Measurements from ENCODE around the gene DEXI. TPM values are rescaled to one million over a fixed set of nuclear protein-coding genes. Genes with fewer than 3 reads are reported as not detected.

Gene DEXI
- total and polyA plus RNA-seq, 4 donors = 19.5 to 35.5 (median 28.0) TPM

DNA sequence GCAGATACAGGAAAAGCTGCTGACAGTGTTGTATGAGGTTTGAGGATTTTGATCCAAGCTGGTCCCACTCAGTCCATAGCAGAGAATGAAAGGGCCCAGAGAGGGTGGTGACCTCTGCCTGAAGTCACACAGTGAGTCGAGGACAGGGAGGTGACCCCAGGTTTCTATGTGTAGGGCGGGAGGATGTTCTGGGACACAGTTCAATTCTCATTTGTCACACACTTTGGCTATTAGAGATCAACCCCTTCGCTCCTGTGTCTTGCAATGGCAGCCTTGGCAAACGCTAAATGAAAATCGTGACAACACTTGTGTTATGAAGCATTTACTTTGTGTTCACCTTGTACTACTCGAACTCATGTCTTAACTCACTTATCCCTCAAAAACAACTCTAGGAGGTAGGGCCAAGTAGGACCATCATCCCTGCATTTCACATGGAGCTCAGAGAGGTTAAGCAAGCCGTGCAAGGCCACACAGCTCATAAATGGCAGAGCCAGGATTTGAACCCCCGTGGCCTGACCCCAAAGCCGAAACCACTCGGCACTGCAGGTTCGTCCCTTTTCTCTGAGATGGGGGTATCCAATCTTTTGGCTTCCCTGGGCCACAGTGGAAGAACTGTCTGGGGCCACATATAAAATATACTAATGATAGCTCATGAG is 10.2 kb downstream of the DEXI start:
- ATAC-seq (ENCODE audit: insufficient read depth, low FRiP score) = no peak
- TF ChIP-seq, protein P1, sequence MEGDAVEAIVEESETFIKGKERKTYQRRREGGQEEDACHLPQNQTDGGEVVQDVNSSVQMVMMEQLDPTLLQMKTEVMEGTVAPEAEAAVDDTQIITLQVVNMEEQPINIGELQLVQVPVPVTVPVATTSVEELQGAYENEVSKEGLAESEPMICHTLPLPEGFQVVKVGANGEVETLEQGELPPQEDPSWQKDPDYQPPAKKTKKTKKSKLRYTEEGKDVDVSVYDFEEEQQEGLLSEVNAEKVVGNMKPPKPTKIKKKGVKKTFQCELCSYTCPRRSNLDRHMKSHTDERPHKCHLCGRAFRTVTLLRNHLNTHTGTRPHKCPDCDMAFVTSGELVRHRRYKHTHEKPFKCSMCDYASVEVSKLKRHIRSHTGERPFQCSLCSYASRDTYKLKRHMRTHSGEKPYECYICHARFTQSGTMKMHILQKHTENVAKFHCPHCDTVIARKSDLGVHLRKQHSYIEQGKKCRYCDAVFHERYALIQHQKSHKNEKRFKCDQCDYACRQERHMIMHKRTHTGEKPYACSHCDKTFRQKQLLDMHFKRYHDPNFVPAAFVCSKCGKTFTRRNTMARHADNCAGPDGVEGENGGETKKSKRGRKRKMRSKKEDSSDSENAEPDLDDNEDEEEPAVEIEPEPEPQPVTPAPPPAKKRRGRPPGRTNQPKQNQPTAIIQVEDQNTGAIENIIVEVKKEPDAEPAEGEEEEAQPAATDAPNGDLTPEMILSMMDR (IDR thresholded peaks at IDR 0.05; ENCODE audit: control extremely low read depth, extremely low read depth) = no peak
- H3K27me3 ChIP-seq (ENCODE audit: control insufficient read depth in 3 of 3, insufficient read depth in 3 of 3, low read length in 2 of 3) = no peaks in the 10 kb centered on the region
- H3K4me3 ChIP-seq = no peak overlapping the region
- peaks cover 8 to 16% (median 13%) of the 10 kb centered on the region in 4 donors for H3K36me3 ChIP-seq (ENCODE audit: control insufficient read depth in 4 of 4, insufficient read depth in 4 of 4, low read length in 4 of 4)
- WGBS, 2 donors = 94 to 97% methylated on average over 11 of the region's 11 CpGs
- H3K9ac ChIP-seq (ENCODE audit: insufficient read depth in 1 of 2, low read length in 2 of 2) = no peak overlapping the region
- no peak overlapping the region for H3K27ac ChIP-seq (ENCODE audit: low read depth in 1 of 2, low read length in 1 of 2)
- no peaks in the 10 kb centered on the region for H3K9me3 ChIP-seq (ENCODE audit: control insufficient read depth in 4 of 4, insufficient read depth in 3 of 4, low read length in 3 of 4)
- no peak for DNase-seq
- H3K4me1 ChIP-seq (ENCODE audit: control insufficient read depth in 5 of 5, insufficient read depth in 5 of 5, low read length in 5 of 5) = peaks cover 15 to 25% (median 21%) of the 10 kb centered on the region in 5 donors

DNA sequence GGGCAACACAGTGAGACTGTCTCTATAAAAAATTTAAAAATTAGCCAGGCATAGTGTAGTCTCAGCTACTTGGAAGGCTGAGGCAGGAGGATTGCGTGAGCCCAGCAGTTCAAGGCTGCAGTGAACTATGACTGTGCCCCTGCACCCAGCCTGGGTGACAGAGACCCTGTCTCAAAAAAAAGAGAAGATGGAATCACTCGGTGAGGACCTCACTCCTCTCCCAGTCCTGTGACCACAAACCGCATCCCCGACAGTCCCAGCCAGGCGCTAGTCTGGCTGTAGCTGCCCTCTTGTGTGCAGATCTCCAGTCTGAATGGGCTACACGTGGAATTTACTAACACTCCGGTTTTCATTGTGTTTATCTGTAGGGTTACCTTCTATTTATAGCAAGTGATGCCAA is 11.1 kb downstream of the DEXI start:
- peaks cover 12 to 17% (median 16%) of the 10 kb centered on the region in 4 donors for H3K36me3 ChIP-seq (ENCODE audit: control insufficient read depth in 4 of 4, insufficient read depth in 4 of 4, low read length in 4 of 4)
- no peak overlapping the region for H3K27ac ChIP-seq (ENCODE audit: low read depth in 1 of 2, low read length in 1 of 2)
- TF ChIP-seq, protein P1 (IDR thresholded peaks at IDR 0.05; ENCODE audit: control extremely low read depth, extremely low read depth) = no peak
- no peak overlapping the region for H3K9ac ChIP-seq (ENCODE audit: insufficient read depth in 1 of 2, low read length in 2 of 2)
- H3K27me3 ChIP-seq (ENCODE audit: control insufficient read depth in 3 of 3, insufficient read depth in 3 of 3, low read length in 2 of 3) = no peaks in the 10 kb centered on the region
- 44 to 62% methylated on average over 7 of the region's 7 CpGs for WGBS, 2 donors
- H3K4me1 ChIP-seq (ENCODE audit: control insufficient read depth in 5 of 5, insufficient read depth in 5 of 5, low read length in 5 of 5) = peaks cover 10 to 21% (median 17%) of the 10 kb centered on the region in 5 donors
- H3K4me3 ChIP-seq = no peak overlapping the region
- DNase-seq (no peak), ATAC-seq (ENCODE audit: insufficient read depth, low FRiP score) (no peak)
- H3K9me3 ChIP-seq (ENCODE audit: control insufficient read depth in 4 of 4, insufficient read depth in 3 of 4, low read length in 3 of 4) = no peaks in the 10 kb centered on the region

DNA sequence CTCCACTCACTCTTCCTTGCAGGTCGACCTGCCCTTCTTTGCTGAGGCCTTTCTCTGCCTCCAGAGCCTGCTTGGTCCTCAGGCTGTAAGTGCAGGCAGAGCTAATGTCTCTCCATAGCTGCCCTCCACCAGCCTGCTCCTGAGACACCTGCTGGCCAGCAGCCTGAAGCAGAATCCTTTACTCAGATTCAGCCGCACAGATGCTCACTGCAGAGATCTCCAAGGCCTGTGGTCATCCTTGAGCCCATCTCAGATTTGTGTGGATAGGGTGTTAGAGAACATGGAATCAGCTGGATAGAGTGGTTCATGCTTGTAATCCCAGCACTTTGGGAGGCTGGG is 11.5 kb downstream of the DEXI start:
- DNase-seq (no peak), ATAC-seq (ENCODE audit: insufficient read depth, low FRiP score) (no peak)
- Histone ChIP-seq H3K4me1 (ENCODE audit: control insufficient read depth in 5 of 5, insufficient read depth in 5 of 5, low read length in 5 of 5) (peaks cover 7 to 19% (median 13%) of the 10 kb centered on the region in 5 donors), H3K9me3 (ENCODE audit: control insufficient read depth in 4 of 4, insufficient read depth in 3 of 4, low read length in 3 of 4) (no peaks in the 10 kb centered on the region), H3K4me3 (no peak overlapping the region), H3K27ac (ENCODE audit: low read depth in 1 of 2, low read length in 1 of 2) (no peak overlapping the region), H3K27me3 (ENCODE audit: control insufficient read depth in 3 of 3, insufficient read depth in 3 of 3, low read length in 2 of 3) (no peaks in the 10 kb centered on the region), H3K9ac (ENCODE audit: insufficient read depth in 1 of 2, low read length in 2 of 2) (no peak overlapping the region), H3K36me3 (ENCODE audit: control insufficient read depth in 4 of 4, insufficient read depth in 4 of 4, low read length in 4 of 4) (peaks cover 12 to 21% (median 18%) of the 10 kb centered on the region in 4 donors)
- 65 to 70% methylated on average over 2 of the region's 2 CpGs for WGBS, 2 donors
- TF ChIP-seq, protein P1 (IDR thresholded peaks at IDR 0.05; ENCODE audit: control extremely low read depth, extremely low read depth) = no peak
